Motor neuron (in vitro differentiated cells): Measurements from ENCODE around the gene DAD1. TPM values are rescaled to one million over a fixed set of nuclear protein-coding genes. Genes with fewer than 3 reads are reported as not detected.
A peak's percentile ranks its signal among the peaks of the same experiment; 100 is the strongest.

Experiments
- ATAC-seq, 8 experiments: fragments of 200-7000 bp; cut with Tn5 transposase; replicated peaks in 6 of 8; 2 replicates each; pipeline ENCODE4 v1.8.0; 2021; ENCODE audit warnings: mild to moderate bottlenecking in 8 of 8, moderate library complexity in 8 of 8
- H3K27ac ChIP-seq, 2 donors: fragments of 250-450 bp; sonication (Bioruptor Pico); 2 replicates each; pipeline ENCODE4 v1.9.0; 2021; ENCODE audit warnings: antibody characterized with exemption in 2 of 2, mild to moderate bottlenecking in 2 of 2, moderate library complexity in 1 of 2
- H3K4me1 ChIP-seq, 2 donors: fragments of 250-450 bp; sonication (Bioruptor Pico); replicated peaks in 1 of 2; 2 replicates each; pipeline ENCODE4 v1.6.1; 2021; ENCODE audit warnings: antibody characterized with exemption in 2 of 2, mild to moderate bottlenecking in 2 of 2, moderate library complexity in 1 of 2
- H3K4me3 ChIP-seq, 5 donors: fragments of 250-450 bp; sonication (Bioruptor Pico); 2 replicates each; pipeline ENCODE4 v1.9.0; 2021; ENCODE audit warnings: antibody characterized with exemption in 5 of 5, mild to moderate bottlenecking in 5 of 5, moderate library complexity in 4 of 5
- WGBS, 10 experiments: fragments of 450-650 bp; shearing (Covaris generic); methylation state at CpG; one replicate each; pipeline ENCODE4 v1.0.0; 2022; 5-methylcytosine and 5-hydroxymethylcytosine counted together
- in situ Hi-C, 9 experiments: fragments of 400-800 bp; cut with MboI; loops; one replicate each; pipeline ENCODE4 v1.15.0; 2021; ENCODE audit warnings: low sequenced_read_pairs in 9 of 9, low pct_unique_long_range_greater_than_20kb in 2 of 9; ENCODE audit not compliant: unreplicated experiment in 9 of 9
- total RNA-seq, 8 experiments: library from RNA; unstranded; fragments of 300-600 nt; gene quantifications; 2 replicates each; pipeline versions ENCODE4 v1.2.3 to v1.2.4, GENCODE V29; 2022

Gene DAD1
- total RNA-seq, 8 experiments from 2014 or later, result 156 to 485 (median 311) TPM

DNA sequence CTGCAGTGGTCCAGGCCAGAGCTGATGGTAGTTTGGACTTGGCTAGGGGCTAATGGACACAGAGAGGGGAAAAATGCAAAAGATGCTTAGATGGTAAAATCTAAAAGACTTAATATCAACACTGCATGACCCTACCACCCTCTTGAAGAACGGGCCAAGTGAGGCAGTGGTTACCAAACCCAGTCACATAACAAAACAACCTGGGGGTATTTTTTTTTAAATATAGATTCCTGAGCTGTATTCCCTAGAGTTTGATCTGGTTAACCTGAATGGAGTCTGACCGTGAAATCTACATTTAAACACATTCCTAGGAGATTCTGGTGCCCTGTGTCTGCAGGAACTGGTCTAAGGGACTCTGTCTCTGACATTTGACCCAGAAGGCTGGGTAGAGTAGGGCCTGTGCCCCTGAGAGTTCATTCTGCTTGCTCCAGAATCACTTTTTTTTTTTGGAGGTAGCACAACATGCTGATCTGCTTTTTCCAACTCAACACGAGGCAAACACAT is 24.8 kb upstream of the DAD1 start:
- H3K4me1 ChIP-seq, result peaks cover 6 to 7% of the 10 kb centered on the region in 2 donors
- ATAC-seq, result no peak
- in situ Hi-C loops, result no loop called here
- H3K27ac ChIP-seq, result no peak overlapping the region
- 20 to 89% (median 46%) methylated on average over 1 to 3 of the region's 3 CpGs; no CpG with 5 or more reads in 2 of the 10 experiments for WGBS, 10 experiments
- no peak overlapping the region for H3K4me3 ChIP-seq

GRCh38 chr14:22613106-22613695 is 24.2 kb upstream of the DAD1 start:
- peak in 3 of 8 experiments; percentile 19 to 45 (median 34) for ATAC-seq
- Histone ChIP-seq H3K4me3 (no peak overlapping the region), H3K4me1 (peaks cover 6 to 7% of the 10 kb centered on the region in 2 donors), H3K27ac (no peak overlapping the region)
- WGBS, 10 experiments, result 0 to 78% (median 60%) methylated on average over 1 to 2 of the region's 2 CpGs; no CpG with 5 or more reads in 3 of the 10 experiments
- in situ Hi-C loops, result no loop called here

DNA sequence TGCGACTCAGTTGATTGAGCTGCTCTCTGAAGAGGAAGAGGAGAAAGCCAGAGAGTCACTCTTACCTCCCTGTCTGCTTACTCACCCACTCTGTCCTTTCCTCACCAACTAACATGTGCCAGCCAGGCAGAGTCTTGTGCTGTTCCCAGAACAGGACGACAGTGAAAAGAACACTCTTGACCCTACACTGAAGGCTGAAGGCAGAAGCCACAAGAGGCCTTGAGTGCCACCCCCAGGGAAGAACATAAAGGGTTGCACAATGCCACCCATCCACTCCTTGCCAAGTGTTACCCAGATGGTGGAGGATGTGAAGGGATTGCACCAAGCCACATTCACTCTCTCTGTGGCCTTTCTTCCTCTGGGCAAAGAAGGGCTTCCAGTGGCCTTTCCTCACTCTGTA is 21.9 kb upstream of the DAD1 start:
- in situ Hi-C loops, result no loop called here
- ATAC-seq, result no peak
- WGBS, 10 experiments, result 40 to 67% methylated on average over 1 of the region's 2 CpGs; no CpG with 5 or more reads in 8 of the 10 experiments
- H3K4me3 ChIP-seq, result no peak overlapping the region
- H3K4me1 ChIP-seq, result peaks cover 6 to 7% of the 10 kb centered on the region in 2 donors
- no peak overlapping the region for H3K27ac ChIP-seq

DNA sequence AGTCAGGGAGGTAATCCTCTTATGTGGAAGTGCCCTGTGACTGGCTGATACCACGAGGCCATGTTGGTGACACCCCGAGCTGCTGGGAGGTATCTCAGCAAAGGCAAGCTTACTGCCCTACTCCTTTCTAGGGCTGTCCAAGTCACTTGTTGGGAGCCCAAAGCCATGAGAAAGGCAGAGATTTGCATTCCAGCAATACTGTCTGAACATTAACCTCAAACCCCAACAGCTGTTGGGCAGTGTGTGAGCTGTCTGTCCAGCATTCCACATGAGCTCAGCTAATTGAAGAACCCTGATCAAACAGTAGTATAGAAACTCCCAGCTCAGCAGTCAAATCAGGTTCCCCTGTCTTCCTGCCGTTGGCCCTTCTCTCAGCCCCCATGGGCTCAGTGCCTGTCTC is 18.3 kb upstream of the DAD1 start:
- ATAC-seq, result no peak
- Histone ChIP-seq H3K27ac (no peak overlapping the region), H3K4me3 (no peak overlapping the region), H3K4me1 (no peaks in the 10 kb centered on the region)
- WGBS, 10 experiments, result 20 to 92% (median 89%) methylated on average over 1 to 3 of the region's 3 CpGs; no CpG with 5 or more reads in 4 of the 10 experiments
- in situ Hi-C loops, result no loop called here

GRCh38 chr14:22606380-22606779 is 17.4 kb upstream of the DAD1 start:
- in situ Hi-C loops, result no loop called here
- Histone ChIP-seq H3K4me3 (no peak overlapping the region), H3K4me1 (no peaks in the 10 kb centered on the region), H3K27ac (no peak overlapping the region)
- ATAC-seq, result peak in 1 of 8 experiments; percentile 73
- 75 to 100% (median 91%) methylated on average over 1 to 6 of the region's 6 CpGs; no CpG with 5 or more reads in 4 of the 10 experiments for WGBS, 10 experiments

DNA sequence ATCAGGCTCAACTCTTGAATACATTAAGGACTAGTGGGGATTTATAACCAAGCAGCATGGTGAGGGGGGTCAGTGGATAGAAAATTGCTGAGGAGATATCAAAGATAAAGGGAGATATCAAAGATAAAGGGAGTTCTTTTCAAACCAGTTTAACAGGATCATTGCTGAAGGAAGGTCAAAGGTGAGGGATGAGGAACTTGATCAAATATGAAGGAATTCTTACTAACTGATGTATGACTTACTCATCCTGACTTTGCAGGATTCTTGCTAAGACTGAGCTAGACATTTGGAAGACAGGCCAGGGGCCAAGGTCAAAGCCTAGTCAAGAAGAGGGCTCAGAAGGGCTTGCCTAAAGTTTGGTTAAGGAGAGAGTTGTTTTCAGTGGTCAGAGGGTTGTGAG is 13.8 kb upstream of the DAD1 start:
- H3K27ac ChIP-seq, result no peak overlapping the region
- peaks cover 4 to 5% of the 10 kb centered on the region in 2 donors for H3K4me1 ChIP-seq
- H3K4me3 ChIP-seq, result no peak overlapping the region
- no peak for ATAC-seq
- in situ Hi-C loops, result no loop called here

GRCh38 chr14:22601996-22602395 is 13.0 kb upstream of the DAD1 start:
- Histone ChIP-seq H3K4me3 (no peak overlapping the region), H3K4me1 (peaks cover 4 to 5% of the 10 kb centered on the region in 2 donors), H3K27ac (no peak overlapping the region)
- ATAC-seq, result no peak
- in situ Hi-C loops, result no loop called here
- 90 to 100% (median 95%) methylated on average over 2 to 3 of the region's 5 CpGs; no CpG with 5 or more reads in 4 of the 10 experiments for WGBS, 10 experiments

- H3K27ac ChIP-seq, result no peak overlapping the region
- ATAC-seq, result no peak
- WGBS, 10 experiments, result 100% methylated on average over 1 to 2 of the region's 2 CpGs; no CpG with 5 or more reads in 7 of the 10 experiments
- H3K4me3 ChIP-seq, result no peak overlapping the region
- in situ Hi-C loops, result no loop called here
- H3K4me1 ChIP-seq, result peaks cover 4 to 5% of the 10 kb centered on the region in 2 donors
These were observed 12.4 kb upstream of the DAD1 start for GRCh38 chr14:22601456-22601855.

DNA sequence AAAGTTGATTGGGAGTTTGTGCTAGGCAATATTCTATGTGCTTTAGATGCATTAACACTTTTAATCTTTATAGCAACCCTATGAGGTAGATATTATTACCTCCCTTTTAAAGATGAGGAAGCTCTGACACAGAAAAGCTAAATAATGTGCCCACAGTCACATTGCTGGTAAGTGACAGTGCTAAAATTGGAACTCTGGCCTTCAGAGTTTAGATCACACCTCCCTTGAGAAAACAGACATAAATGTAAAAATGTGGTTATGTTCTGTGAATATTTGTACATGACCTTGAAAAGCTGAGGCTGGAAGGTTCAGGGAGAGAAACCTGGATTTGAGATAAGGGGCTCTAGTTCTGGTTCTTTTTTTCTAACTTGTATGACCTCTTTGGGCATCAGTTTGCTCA is 11.0 kb upstream of the DAD1 start:
- no peak overlapping the region for H3K27ac ChIP-seq
- peaks cover 4 to 5% of the 10 kb centered on the region in 2 donors for H3K4me1 ChIP-seq
- in situ Hi-C loops, result no loop called here
- no peak overlapping the region for H3K4me3 ChIP-seq
- no peak for ATAC-seq

DNA sequence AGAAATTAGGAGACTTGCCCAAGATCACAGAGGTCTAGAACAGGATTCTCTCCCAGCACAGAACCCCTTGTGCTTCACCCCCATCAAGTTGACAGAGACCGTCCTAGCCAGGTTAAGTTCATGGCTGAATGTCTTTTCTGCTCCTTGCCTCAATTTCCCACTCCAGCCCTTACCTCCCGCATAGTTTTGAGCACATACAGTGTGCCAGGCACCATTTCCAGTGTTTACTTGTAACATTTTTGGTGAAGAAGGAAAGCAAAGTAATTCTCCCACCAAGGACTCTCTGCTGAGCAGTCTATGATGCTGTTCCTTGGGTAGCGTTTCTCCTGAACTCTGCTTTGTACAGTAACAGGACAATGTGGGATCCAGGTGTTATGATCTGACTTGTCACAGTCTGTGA is 10.3 kb upstream of the DAD1 start:
- WGBS, 10 experiments, result 82 to 95% (median 89%) methylated on average over 1 to 3 of the region's 3 CpGs; no CpG with 5 or more reads in 3 of the 10 experiments
- H3K4me1 ChIP-seq, result peaks cover 4 to 5% of the 10 kb centered on the region in 2 donors
- no peak overlapping the region for H3K27ac ChIP-seq
- H3K4me3 ChIP-seq, result peak overlapping the region in 3 of 5 donors; percentile 74 to 92 (median 83)
- no peak for ATAC-seq
- in situ Hi-C loops, result loop anchor here in 1 of 9 experiments (25.0 kb wide), 1 partner anchor 263 kb away; the partner anchor contains the start of gene LRP10

DNA sequence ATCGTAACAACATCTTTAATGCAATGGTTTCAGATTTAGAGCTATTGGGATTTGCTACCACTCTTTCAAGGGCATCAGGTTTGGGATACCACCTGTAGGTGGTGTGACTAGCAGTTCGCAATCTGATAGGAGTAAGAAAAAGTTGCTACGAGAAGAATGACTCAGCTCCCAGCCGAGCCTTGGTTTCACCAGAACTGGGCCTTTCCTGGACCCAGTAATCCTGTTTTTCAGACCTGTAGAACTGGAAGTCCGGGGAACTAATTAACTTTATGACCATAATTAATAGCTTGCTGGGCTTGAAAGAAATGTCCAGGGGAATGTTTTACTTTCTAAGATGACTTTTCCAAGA is 9.8 kb upstream of the DAD1 start:
- 0 to 6% (median 0%) methylated on average over 1 to 5 of the region's 5 CpGs; no CpG with 5 or more reads in 1 of the 10 experiments for WGBS, 10 experiments
- Histone ChIP-seq H3K4me1 (peaks cover 4 to 5% of the 10 kb centered on the region in 2 donors), H3K4me3 (peak overlapping the region; percentile 59 to 92 (median 74)), H3K27ac (no peak overlapping the region)
- peak; percentile 35 to 62 (median 40) for ATAC-seq
- in situ Hi-C loops, result loop anchor here in 1 of 9 experiments (25.0 kb wide), 1 partner anchor 263 kb away; the partner anchor contains the start of gene LRP10

DNA sequence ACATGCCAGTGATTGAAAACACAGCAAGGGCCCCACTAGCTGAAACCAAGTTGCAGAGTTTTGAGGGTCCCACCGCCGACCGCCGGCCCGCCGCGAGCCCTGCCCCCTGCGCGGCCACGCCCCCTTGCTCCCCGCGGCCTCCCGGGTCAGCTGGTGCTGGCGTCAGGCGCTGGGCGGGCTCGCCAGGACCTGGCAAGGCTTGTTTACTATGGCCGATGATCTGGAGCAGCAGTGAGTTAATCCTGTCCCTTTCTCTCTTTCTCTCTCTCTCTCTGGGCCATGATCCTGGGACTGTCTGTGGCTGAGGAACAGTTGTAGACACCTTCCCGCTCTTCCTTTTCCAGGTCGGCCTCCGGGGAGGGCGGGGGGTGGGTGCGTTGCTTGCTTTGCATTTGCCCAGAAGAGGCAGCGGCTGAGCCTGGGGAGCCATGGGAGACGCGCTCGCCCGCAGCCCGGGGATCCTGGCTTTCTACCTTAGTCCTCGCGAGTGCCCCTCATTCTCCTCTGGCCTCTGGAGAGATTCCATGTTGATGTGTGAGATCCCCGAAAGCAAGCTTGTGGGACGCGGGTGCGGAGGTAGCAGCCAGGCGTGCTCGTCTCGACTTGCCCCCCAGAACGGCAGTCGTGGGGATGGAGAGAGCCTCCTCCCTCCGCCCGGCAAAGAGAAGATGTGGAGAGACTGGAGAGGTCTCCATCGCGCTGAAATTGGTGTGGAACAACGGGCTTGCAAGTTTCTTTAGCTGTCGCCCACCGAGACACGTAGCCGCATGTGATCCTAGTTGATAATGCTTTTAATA is 9.3 kb upstream of the DAD1 start, which contains the start of gene ABHD4:
ABHD4 (plus strand) TSS at position 202 of the 797 bp plus-strand sequence; CDS start at position 209, 7 bp downstream.
- 0 to 4% (median 0%) methylated on average over 1 to 8 of the region's 49 CpGs; no CpG with 5 or more reads in 4 of the 10 experiments for WGBS, 10 experiments
- H3K27ac ChIP-seq, result peak within 1 kb of the TSS; percentile 12 to 62
- H3K4me1 ChIP-seq, result peaks cover 4 to 5% of the 10 kb centered on the region in 2 donors
- peak; percentile 86 to 96 (median 94) for ATAC-seq
- H3K4me3 ChIP-seq, result peak within 1 kb of the TSS; percentile 59 to 92 (median 74)
- in situ Hi-C loops, result loop anchor here in 1 of 9 experiments (25.0 kb wide), 1 partner anchor 264 kb away; the partner anchor contains the start of gene LRP10

DNA sequence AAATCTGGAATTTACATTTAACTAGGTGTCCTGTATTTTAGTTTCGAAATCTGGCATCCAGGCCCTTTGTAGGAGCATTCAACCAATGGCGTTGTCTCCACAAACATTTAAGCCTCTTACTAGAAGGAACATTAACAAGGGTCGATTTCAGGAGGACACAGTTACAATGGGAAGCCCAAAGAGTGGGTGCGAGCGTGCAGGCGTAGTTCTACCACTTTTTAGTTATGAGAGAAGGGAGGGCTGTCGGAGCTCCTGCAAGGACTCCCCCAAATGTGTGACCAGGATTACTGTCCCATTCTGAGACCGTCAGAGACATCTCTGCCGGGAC is 8.7 kb upstream of the DAD1 start:
- in situ Hi-C loops, result loop anchor here in 1 of 9 experiments (25.0 kb wide), 1 partner anchor 265 kb away; the partner anchor contains the start of gene LRP10
- Histone ChIP-seq H3K4me1 (peaks cover 4 to 5% of the 10 kb centered on the region in 2 donors), H3K27ac (no peak overlapping the region), H3K4me3 (peak overlapping the region; percentile 59 to 92 (median 74))
- WGBS, 10 experiments, result 0 to 100% (median 8%) methylated on average over 1 to 6 of the region's 9 CpGs; no CpG with 5 or more reads in 2 of the 10 experiments
- peak in 4 of 8 experiments; percentile 15 to 33 (median 20) for ATAC-seq
